ACC112 (cell line): ENCODE results near the gene ALAS1.

Experiments used
- H2AFZ ChIP-seq: fragments of 200-600 bp; sonication (generic); one replicate; pipeline ENCODE4 v1.6.0; 2017; ENCODE audit warnings: antibody characterized with exemption, low read length; ENCODE audit not compliant: unreplicated experiment
- H3K27ac ChIP-seq: fragments of 200-600 bp; sonication (generic); 2 replicates; pipeline ENCODE4 v1.5.1; 2014; ENCODE audit warnings: low read depth, mild to moderate bottlenecking, antibody characterized with exemption, low read length, moderate library complexity
- H3K27me3 ChIP-seq: fragments of 200-600 bp; sonication (generic); 2 replicates; pipeline ENCODE4 v1.6.1; 2014; ENCODE audit warnings: mild to moderate bottlenecking, antibody characterized with exemption, low read length, moderate library complexity, mixed read lengths; ENCODE audit not compliant: insufficient read depth
- H3K36me3 ChIP-seq: fragments of 200-600 bp; sonication (generic); 2 replicates; pipeline ENCODE4 v1.6.1; 2016; ENCODE audit warnings: mild to moderate bottlenecking, antibody characterized with exemption, low read length, moderate library complexity, mixed read lengths; ENCODE audit not compliant: insufficient read depth
- H3K4me1 ChIP-seq: fragments of 200-600 bp; sonication (generic); one replicate; pipeline ENCODE4 v1.6.1; 2016; ENCODE audit warnings: low read length, mixed read lengths; ENCODE audit not compliant: insufficient read depth, unreplicated experiment, control insufficient read depth
- H3K4me3 ChIP-seq: fragments of 200-600 bp; sonication (generic); 2 replicates; pipeline ENCODE4 v1.5.1; 2014; ENCODE audit warnings: mild to moderate bottlenecking, low read depth, low read length
- H3K79me2 ChIP-seq: fragments of 200-600 bp; sonication (generic); one replicate; pipeline ENCODE4 v1.6.0; 2016; ENCODE audit warnings: low read length; ENCODE audit not compliant: control insufficient read depth, unreplicated experiment, insufficient read depth

The ALAS1 gene

DNA sequence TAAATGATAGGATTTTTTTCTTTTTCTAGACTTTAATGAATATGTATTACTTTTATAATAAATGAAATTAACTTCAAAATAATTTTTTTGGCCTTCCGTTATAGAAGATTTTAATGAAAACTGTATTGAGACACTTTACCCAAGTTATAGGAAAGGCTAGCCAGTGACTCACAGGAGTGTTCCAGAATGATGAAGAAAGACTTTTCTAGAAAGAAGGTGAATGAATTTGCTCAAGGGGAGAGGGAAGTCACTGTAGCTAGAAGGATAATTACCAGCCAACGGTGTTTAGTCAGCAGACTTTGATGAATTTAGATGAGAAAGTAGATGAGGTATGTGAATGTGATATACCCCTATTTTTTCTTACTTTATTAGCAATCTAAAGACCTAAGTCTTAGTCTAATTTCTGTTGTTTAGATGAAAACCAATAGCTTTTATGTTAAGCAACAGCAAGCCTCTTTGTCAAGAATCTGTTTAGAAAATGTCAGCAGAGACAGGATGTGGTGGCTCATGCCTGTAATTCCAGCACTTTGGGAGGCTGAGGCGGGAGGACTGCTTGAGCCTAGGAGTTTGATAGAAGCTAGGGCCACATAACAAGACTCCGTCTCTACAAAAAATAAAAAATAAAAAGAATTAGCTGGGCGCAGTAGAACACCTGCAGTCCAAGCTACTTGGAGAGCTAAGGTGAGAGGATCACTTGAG is 3.2 kb downstream of the ALAS1 start:
- no peaks in the 10 kb centered on the region for H3K27me3 ChIP-seq
- H2AFZ ChIP-seq = no peak overlapping the region
- H3K27ac ChIP-seq = no peak overlapping the region
- H3K4me1 ChIP-seq = peaks cover 39% of the 10 kb centered on the region
- no peak overlapping the region for H3K4me3 ChIP-seq
- peaks cover 15% of the 10 kb centered on the region for H3K79me2 ChIP-seq
- peaks cover 30% of the 10 kb centered on the region for H3K36me3 ChIP-seq

DNA sequence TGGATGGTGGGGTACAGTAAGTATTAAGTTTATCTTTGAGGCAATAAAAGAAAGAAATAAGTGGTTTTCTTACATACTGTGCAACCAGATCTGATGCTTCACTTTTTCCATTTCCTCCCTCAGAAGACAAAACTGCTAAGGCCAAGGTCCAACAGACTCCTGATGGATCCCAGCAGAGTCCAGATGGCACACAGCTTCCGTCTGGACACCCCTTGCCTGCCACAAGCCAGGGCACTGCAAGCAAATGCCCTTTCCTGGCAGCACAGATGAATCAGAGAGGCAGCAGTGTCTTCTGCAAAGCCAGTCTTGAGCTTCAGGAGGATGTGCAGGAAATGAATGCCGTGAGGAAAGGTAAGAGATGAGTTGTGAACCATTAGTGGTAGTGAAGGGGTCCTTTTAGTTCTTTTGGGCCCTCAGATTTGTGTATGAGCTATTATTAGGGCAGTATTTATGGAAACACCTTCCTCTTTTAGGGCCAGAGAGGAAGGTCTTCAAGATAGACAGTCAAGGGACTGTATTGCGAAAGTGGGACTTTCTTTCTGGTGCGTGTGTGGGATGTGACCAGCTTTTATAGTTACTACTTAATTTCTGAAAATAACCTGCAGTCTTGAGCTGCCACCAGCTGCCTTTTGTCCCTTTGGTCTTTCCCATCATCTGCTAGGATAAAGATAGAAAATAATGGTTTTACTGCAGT is 4.6 kb downstream of the ALAS1 start:
- Histone ChIP-seq H2AFZ (no peak overlapping the region), H3K36me3 (peaks cover 37% of the 10 kb centered on the region), H3K4me1 (peaks cover 28% of the 10 kb centered on the region), H3K4me3 (no peak overlapping the region), H3K27me3 (no peaks in the 10 kb centered on the region), H3K79me2 (peaks cover 15% of the 10 kb centered on the region), H3K27ac (no peak overlapping the region)

DNA sequence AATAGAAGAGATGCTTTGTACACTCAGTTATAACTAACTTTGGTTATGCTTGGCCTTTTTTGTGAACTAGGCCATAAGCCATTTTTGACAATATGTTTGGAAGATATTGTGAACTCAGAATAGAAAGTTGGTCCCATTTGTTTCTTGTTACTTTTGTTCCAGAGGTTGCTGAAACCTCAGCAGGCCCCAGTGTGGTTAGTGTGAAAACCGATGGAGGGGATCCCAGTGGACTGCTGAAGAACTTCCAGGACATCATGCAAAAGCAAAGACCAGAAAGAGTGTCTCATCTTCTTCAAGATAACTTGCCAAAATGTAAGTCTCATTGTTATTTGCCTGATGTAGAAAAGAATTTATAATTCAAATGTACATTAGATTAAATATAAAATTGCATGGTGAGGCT is 5.7 kb downstream of the ALAS1 start:
- Histone ChIP-seq H2AFZ (no peak overlapping the region), H3K27ac (no peak overlapping the region), H3K36me3 (peaks cover 48% of the 10 kb centered on the region), H3K27me3 (no peaks in the 10 kb centered on the region), H3K79me2 (peaks cover 9% of the 10 kb centered on the region), H3K4me1 (peaks cover 25% of the 10 kb centered on the region), H3K4me3 (no peak overlapping the region)

DNA sequence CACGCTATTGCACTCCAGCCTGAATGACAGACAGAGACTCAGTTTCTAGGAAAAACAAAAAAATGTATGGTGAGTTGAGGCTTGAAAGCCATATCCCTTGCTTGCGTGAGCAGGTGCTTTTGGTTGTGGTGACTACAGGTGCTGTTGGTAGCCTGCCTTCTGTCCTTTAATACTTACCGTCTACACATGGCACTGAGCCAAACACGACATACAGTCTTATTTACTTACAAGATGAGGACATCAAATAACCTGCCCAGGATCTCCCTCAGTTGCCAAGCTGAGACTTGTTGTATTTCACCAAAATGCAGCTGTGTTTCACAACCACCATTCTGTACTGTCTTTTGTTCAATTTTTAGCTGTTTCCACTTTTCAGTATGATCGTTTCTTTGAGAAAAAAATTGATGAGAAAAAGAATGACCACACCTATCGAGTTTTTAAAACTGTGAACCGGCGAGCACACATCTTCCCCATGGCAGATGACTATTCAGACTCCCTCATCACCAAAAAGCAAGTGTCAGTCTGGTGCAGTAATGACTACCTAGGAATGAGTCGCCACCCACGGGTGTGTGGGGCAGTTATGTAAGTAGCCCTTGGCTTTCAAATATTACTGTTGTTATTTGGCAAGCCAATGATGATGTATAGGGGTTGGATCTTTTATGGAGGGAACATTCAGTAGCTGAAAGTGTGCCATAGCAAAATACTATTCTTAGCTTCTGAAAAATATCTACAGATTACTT is 6.5 kb downstream of the ALAS1 start:
- Histone ChIP-seq H2AFZ (no peak overlapping the region), H3K27ac (no peak overlapping the region), H3K4me1 (peaks cover 17% of the 10 kb centered on the region), H3K4me3 (no peak overlapping the region), H3K79me2 (peaks cover under 1% of the 10 kb centered on the region), H3K27me3 (no peaks in the 10 kb centered on the region), H3K36me3 (peaks cover 52% of the 10 kb centered on the region)

DNA sequence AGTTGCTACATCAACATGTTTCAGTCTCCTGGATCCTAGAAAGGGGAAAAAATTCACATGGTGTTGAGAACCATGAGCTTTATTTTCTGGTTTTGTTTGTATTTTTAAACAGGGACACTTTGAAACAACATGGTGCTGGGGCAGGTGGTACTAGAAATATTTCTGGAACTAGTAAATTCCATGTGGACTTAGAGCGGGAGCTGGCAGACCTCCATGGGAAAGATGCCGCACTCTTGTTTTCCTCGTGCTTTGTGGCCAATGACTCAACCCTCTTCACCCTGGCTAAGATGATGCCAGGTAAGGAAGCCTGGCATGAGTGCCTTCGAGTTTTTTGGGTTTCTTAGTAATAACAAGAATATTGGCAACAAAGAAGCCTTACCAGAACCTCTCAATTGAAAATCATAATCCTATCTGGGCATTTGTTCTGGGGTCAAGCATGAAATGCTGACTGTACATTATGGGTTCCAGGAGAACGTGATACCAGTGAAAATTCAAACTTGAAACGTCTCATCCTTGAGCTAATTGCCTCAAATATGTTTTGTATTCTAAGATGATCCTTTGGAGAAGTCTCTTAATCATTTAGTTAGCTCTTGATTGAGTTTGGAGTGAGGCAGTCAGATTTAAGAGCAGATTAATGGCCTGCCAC is 7.9 kb downstream of the ALAS1 start:
- Histone ChIP-seq H2AFZ (no peak overlapping the region), H3K79me2 (no peaks in the 10 kb centered on the region), H3K27ac (no peak overlapping the region), H3K27me3 (no peaks in the 10 kb centered on the region), H3K4me3 (no peak overlapping the region), H3K4me1 (peaks cover 9% of the 10 kb centered on the region), H3K36me3 (peaks cover 57% of the 10 kb centered on the region)

DNA sequence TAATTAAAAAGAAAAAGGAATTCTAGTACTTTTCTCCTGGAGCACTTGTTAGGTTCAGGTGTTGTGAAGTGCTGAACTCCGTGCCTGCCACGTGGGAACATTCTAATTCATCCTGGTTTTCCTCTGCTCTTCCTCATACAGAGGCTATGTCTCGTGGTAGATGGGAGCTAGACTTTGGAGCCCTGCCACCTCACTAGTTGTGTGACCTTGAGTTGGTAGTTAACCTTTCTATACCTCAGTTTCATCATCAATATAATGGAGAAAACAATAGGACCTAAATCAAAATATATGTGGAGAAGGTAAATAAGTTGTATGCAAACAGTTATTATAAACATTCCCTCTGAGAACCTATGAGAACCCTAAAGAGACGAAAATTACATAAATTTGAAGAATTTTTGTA is 10.6 kb downstream of the ALAS1 start:
- Histone ChIP-seq H3K27ac (no peak overlapping the region), H3K4me3 (no peak overlapping the region), H3K27me3 (no peaks in the 10 kb centered on the region), H2AFZ (no peak overlapping the region), H3K36me3 (peaks cover 53% of the 10 kb centered on the region), H3K79me2 (no peaks in the 10 kb centered on the region), H3K4me1 (no peaks in the 10 kb centered on the region)

DNA sequence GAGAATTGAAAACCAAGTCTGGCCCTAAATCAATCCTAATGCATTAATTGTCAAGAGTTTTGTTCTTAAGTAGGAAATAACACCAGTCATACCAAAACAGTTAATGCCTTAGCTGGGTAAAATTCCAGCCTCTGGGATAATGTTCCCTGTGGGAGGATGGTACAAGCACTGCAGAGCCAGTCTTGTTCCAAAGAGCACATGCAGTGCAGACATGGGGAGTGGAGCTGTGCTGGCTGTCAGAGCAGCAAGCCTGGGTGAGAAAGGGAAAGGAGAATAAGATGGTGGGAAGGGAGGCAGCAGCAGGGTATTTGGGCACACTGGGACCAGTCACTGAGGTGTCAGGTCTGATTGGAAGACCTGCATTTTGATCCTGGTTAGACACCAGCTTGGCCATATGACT is 12.1 kb downstream of the ALAS1 start:
- Histone ChIP-seq H2AFZ (no peak overlapping the region), H3K27ac (no peak overlapping the region), H3K36me3 (peaks cover 60% of the 10 kb centered on the region), H3K79me2 (no peaks in the 10 kb centered on the region), H3K27me3 (no peaks in the 10 kb centered on the region), H3K4me1 (no peaks in the 10 kb centered on the region), H3K4me3 (no peak overlapping the region)

DNA sequence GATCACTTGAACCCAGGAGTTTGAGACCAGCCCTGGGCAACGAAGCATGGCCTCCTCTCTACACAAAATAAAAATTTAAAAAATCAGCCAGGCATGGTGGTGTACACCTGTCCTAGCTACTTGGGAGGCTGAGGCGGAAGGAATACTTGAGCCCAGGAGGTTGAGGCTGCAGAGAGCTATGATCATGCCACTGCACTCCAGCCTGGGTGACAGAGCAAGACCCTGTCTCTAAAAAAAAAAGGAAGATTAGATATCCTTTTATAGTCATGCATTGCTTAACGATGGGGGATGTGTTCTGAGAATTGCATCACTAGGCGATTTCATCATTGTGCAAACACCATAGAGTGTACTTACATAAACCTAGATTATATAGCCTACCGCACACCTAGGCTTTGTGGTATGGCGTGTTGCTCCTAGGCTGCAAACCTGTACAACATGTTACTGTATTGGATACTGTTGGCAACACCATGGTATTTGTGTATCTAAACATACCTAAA is 12.6 kb downstream of the ALAS1 start:
- Histone ChIP-seq H2AFZ (no peak overlapping the region), H3K4me1 (no peaks in the 10 kb centered on the region), H3K27ac (no peak overlapping the region), H3K36me3 (peaks cover 54% of the 10 kb centered on the region), H3K4me3 (no peak overlapping the region), H3K27me3 (no peaks in the 10 kb centered on the region), H3K79me2 (no peaks in the 10 kb centered on the region)

DNA sequence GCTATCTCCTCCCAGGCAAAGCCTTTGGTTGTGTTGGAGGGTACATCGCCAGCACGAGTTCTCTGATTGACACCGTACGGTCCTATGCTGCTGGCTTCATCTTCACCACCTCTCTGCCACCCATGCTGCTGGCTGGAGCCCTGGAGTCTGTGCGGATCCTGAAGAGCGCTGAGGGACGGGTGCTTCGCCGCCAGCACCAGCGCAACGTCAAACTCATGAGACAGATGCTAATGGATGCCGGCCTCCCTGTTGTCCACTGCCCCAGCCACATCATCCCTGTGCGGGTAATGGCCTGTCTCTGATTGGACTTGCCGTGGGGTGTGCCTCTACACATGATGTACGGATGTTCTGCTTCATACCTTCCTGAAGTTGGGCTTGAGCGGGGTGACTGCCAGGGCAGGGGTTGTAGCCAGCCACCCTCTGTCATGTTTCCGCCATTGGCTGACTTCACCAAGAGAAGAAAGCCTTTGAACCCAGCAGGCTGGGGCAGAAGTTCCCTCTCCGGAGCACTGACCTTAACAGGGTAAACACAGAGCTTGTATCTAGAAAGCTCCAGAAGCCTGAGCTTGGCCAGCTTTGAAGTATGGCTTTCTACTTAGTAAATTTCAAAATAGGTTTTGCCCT is 13.4 kb downstream of the ALAS1 start:
- H3K27me3 ChIP-seq = no peaks in the 10 kb centered on the region
- no peak overlapping the region for H3K4me3 ChIP-seq
- H3K4me1 ChIP-seq = peaks cover under 1% of the 10 kb centered on the region
- H3K79me2 ChIP-seq = no peaks in the 10 kb centered on the region
- peaks cover 46% of the 10 kb centered on the region for H3K36me3 ChIP-seq
- H3K27ac ChIP-seq = no peak overlapping the region
- no peak overlapping the region for H2AFZ ChIP-seq

DNA sequence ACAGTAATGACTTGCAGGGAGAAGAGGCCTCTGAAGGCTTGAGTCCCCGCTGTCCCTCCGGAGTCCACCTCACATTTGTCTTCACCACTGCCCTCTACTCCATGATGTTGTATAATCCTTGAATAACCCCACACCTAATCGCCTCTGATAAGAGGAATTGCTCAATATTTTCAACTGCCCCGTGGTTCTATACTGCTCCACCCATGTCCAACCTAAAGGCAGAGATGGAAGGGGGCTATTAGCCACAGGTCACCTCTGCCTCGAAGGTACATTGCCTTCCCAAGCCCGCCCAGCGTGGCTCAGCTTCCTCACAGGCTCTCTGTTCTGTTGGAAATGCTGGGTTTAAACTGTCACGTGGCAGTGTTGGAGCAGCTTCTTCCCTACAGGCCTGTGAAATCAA is 15.0 kb downstream of the ALAS1 start:
- Histone ChIP-seq H3K27ac (no peak overlapping the region), H3K79me2 (no peaks in the 10 kb centered on the region), H2AFZ (no peak overlapping the region), H3K4me1 (peaks cover 13% of the 10 kb centered on the region), H3K4me3 (no peak overlapping the region), H3K36me3 (peaks cover 37% of the 10 kb centered on the region; the same call in 1 of the 2 replicates), H3K27me3 (no peaks in the 10 kb centered on the region)
